Keratinocyte (primary cell): Measurements from ENCODE around the gene ZNF423. TPM values are rescaled to one million over a fixed set of nuclear protein-coding genes. Genes with fewer than 3 reads are reported as not detected.

Source experiments
- DNase-seq: peaks from one replicate; pipeline ENCODE4 v3.0.0-alpha.2; 2011; ENCODE audit warnings: low read depth, missing footprints, low spot score
- FAIRE-seq: peaks from 2 replicates; lab custom pipeline; 2011; peaks lifted over from hg19 to GRCh38; lab: Jason Lieb, UNC
- H2AFZ ChIP-seq: 2 replicates; pipeline ENCODE4 v1.6.0; 2012; ENCODE audit warnings: low read length, control low read depth, inconsistent platforms; ENCODE audit not compliant: control insufficient read depth
- H3K27ac ChIP-seq: 2 replicates; pipeline ENCODE4 v1.5.1; 2011; ENCODE audit warnings: low read length; ENCODE audit not compliant: control insufficient read depth, insufficient read depth
- H3K27me3 ChIP-seq: 3 replicates; pipeline ENCODE4 v1.6.0; 2011; ENCODE audit warnings: low read length; ENCODE audit not compliant: control insufficient read depth, insufficient read depth; ENCODE audit errors: extremely low read depth
- H3K36me3 ChIP-seq, 2 experiments: 2 replicates in 1 of 2; 3 replicates in 1 of 2; pipeline ENCODE4 v1.5.1; 2011; ENCODE audit warnings: low read length in 2 of 2, mild to moderate bottlenecking in 1 of 2; ENCODE audit not compliant: control insufficient read depth in 2 of 2, insufficient read depth in 2 of 2; ENCODE audit errors: extremely low read depth in 1 of 2
- H3K4me1 ChIP-seq: 3 replicates; pipeline ENCODE4 v1.5.1; 2011; ENCODE audit warnings: low read length; ENCODE audit not compliant: control insufficient read depth, insufficient read depth; ENCODE audit errors: extremely low read depth
- H3K4me2 ChIP-seq: 3 replicates; pipeline ENCODE4 v1.6.0; 2011; ENCODE audit warnings: low read depth, low read length; ENCODE audit not compliant: control insufficient read depth, insufficient read depth; ENCODE audit errors: extremely low read depth
- H3K4me3 ChIP-seq, 3 experiments: fragments of 200-600 bp in 1 of 3; sonication (generic) in 1 of 3; 2 replicates in 2 of 3; 3 replicates in 1 of 3; pipeline ENCODE4 v1.5.1; 2011 to 2016; ENCODE audit warnings: low read length in 3 of 3, mild to moderate bottlenecking in 3 of 3, control low read depth in 2 of 3, inconsistent platforms in 1 of 3, low read depth in 1 of 3, mixed read lengths in 1 of 3, mixed run types in 1 of 3, moderate library complexity in 1 of 3; ENCODE audit not compliant: control insufficient read depth in 2 of 3, insufficient read depth in 2 of 3; ENCODE audit errors: extremely low read depth in 1 of 3
- H3K79me2 ChIP-seq: 2 replicates; pipeline ENCODE4 v1.6.0; 2012; ENCODE audit warnings: low read length; ENCODE audit not compliant: control insufficient read depth, insufficient read depth
- H3K9ac ChIP-seq: 3 replicates; pipeline ENCODE4 v1.6.0; 2011; ENCODE audit warnings: low read length; ENCODE audit not compliant: control insufficient read depth, insufficient read depth; ENCODE audit errors: extremely low read depth
- H3K9me1 ChIP-seq: 3 replicates; pipeline ENCODE4 v1.6.0; 2011; ENCODE audit warnings: low read length; ENCODE audit not compliant: control insufficient read depth, insufficient read depth; ENCODE audit errors: extremely low read depth
- H3K9me3 ChIP-seq: 2 replicates; pipeline ENCODE4 v1.5.1; 2012; ENCODE audit warnings: low read depth, low read length; ENCODE audit not compliant: control insufficient read depth
- H4K20me1 ChIP-seq: 3 replicates; pipeline ENCODE4 v1.6.0; 2011; ENCODE audit warnings: low read length; ENCODE audit not compliant: control insufficient read depth, insufficient read depth; ENCODE audit errors: extremely low read depth
- EZH2 ChIP-seq: IDR thresholded peaks from one replicate; pipeline ENCODE4 v1.6.1; 2012; ENCODE audit warnings: inconsistent platforms, mild to moderate bottlenecking, low read length, moderate library complexity
- dilution Hi-C: fragments of 300-500 bp; cut with MboI; formaldehyde crosslinking; loops from one replicate; pipeline ENCODE4 v1.7.0; 2020; ENCODE audit warnings: low sequenced_read_pairs; ENCODE audit not compliant: extremely low pct_ligation_motif_present
- polyA plus RNA-seq, 5 experiments: library from polyadenylated mRNA; depleted of rRNA in 3 of 5; stranded (reverse) in 3 of 5; stranded (forward) in 1 of 5; unstranded in 1 of 5; fragments of >200 nt; gene quantifications; 1 replicate in 1 of 5; 2 replicates in 3 of 5; 3 replicates in 1 of 5; pipeline versions ENCODE4 v1.2.1 to v1.2.3, GENCODE V29; 2011 to 2012; ENCODE audit warnings: missing spikeins in 2 of 5, low read depth in 1 of 5, low replicate concordance in 1 of 5
- TF ChIP-seq, protein P1 (sequence below), 3 experiments: IDR thresholded peaks in 1 of 3; conservative IDR thresholded peaks in 1 of 3; optimal IDR thresholded peaks in 1 of 3; 2 replicates in 2 of 3; 3 replicates in 1 of 3; pipeline versions ENCODE3 to v1.5.1; 2011; ENCODE audit warnings: low read length in 3 of 3, mild to moderate bottlenecking in 3 of 3, moderate library complexity in 2 of 3, control low read depth in 1 of 3, inconsistent platforms in 1 of 3; ENCODE audit not compliant: insufficient read depth in 2 of 3; ENCODE audit errors: extremely low read depth in 1 of 3

Gene ZNF423
- polyA plus RNA-seq, 1 donor (not counting 4 experiments of a cell fraction or from before 2014, with no cell fraction given) = 0.05 TPM

DNA sequence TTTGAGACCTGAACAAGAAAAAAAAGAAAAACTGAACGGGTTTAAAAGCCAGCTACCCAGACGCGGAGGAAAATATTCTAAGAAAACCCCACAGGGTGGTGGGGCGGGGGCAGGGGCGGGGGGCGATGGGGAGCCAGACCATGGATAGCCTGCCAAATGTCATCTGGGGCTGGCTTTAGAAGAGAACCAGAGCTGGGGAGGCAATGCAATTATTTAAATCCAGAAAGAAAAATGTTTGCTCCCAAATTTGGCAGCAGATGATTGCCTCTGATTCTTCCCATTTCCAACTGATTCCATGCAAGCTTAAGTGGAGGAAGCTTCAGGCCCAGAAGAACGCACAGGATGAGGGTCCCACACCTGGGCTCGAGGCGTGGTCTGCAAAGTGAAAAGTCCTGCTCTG is 34.8 kb downstream of the ZNF423 start:
- Histone ChIP-seq H3K4me1 (no peaks in the 10 kb centered on the region), H4K20me1 (no peaks in the 10 kb centered on the region), H3K9ac (no peak overlapping the region), H3K79me2 (no peaks in the 10 kb centered on the region), H3K4me2 (no peak overlapping the region), H3K4me3 (no peak overlapping the region), H3K9me1 (no peaks in the 10 kb centered on the region), H2AFZ (no peak overlapping the region), H3K36me3 (no peaks in the 10 kb centered on the region), H3K27ac (no peak overlapping the region), H3K27me3 (no peaks in the 10 kb centered on the region), H3K9me3 (no peaks in the 10 kb centered on the region)
- dilution Hi-C loops = no loop called here
- no peak for DNase-seq
- FAIRE-seq = no peak
- TF ChIP-seq EZH2 = no peak
- TF ChIP-seq, protein P1, sequence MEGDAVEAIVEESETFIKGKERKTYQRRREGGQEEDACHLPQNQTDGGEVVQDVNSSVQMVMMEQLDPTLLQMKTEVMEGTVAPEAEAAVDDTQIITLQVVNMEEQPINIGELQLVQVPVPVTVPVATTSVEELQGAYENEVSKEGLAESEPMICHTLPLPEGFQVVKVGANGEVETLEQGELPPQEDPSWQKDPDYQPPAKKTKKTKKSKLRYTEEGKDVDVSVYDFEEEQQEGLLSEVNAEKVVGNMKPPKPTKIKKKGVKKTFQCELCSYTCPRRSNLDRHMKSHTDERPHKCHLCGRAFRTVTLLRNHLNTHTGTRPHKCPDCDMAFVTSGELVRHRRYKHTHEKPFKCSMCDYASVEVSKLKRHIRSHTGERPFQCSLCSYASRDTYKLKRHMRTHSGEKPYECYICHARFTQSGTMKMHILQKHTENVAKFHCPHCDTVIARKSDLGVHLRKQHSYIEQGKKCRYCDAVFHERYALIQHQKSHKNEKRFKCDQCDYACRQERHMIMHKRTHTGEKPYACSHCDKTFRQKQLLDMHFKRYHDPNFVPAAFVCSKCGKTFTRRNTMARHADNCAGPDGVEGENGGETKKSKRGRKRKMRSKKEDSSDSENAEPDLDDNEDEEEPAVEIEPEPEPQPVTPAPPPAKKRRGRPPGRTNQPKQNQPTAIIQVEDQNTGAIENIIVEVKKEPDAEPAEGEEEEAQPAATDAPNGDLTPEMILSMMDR (optimal IDR thresholded peaks at IDR 0.05 in 1 of 3, IDR thresholded peaks at IDR 0.05 in 1 of 3, conservative IDR thresholded peaks at IDR 0.05 in 1 of 3; ENCODE audit: extremely low read depth in 1 of 3, insufficient read depth in 2 of 3, low read length in 3 of 3) = no peak

DNA sequence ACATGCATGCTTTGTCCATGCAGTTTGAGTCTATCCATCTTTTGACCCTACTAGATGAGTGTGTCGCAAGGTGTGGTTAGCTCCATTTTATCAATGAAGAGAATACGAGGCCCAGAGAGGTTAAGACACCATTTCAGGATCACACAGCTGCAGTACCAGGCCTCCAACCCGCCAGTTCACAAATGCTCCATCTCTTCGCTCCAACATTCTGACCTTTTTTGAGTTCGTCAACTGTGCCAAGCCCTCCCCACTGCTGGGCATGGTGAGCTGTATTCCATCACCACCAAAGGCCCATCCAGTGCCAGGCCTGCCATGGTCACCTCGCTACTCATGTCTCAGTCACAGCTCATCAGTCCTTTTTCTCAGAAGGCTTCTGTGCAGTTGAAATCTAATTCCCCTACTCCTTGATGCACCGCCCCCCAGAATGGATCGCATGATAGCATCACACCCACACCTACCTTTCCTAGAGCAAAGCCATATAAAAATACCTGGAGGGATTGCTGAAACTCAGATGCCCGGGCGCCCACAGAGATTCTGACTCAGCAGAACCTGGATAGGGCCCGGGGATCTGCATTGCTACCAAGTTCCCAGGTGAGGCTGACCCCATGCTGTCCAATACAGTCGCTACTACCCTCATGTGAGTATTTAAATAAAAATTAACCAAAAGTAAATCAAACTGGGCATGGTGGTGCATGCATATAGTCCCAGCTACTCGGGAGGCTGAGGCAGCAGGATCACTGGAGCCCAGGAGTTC is 38.0 kb downstream of the ZNF423 start:
- no peaks in the 10 kb centered on the region for H3K27me3 ChIP-seq
- DNase-seq = no peak
- dilution Hi-C loops = no loop called here
- no peak overlapping the region for H3K4me2 ChIP-seq
- no peak overlapping the region for H3K9ac ChIP-seq
- FAIRE-seq = no peak
- H3K4me1 ChIP-seq = no peaks in the 10 kb centered on the region
- no peaks in the 10 kb centered on the region for H3K36me3 ChIP-seq
- H3K9me3 ChIP-seq = no peaks in the 10 kb centered on the region
- H4K20me1 ChIP-seq = no peaks in the 10 kb centered on the region
- H3K9me1 ChIP-seq = no peaks in the 10 kb centered on the region
- H3K4me3 ChIP-seq = no peak overlapping the region
- TF ChIP-seq, protein P1 (optimal IDR thresholded peaks at IDR 0.05 in 1 of 3, IDR thresholded peaks at IDR 0.05 in 1 of 3, conservative IDR thresholded peaks at IDR 0.05 in 1 of 3; ENCODE audit: extremely low read depth in 1 of 3, insufficient read depth in 2 of 3, low read length in 3 of 3) = no peak
- no peak for TF ChIP-seq EZH2
- H3K27ac ChIP-seq = no peak overlapping the region
- H3K79me2 ChIP-seq = no peaks in the 10 kb centered on the region
- no peak overlapping the region for H2AFZ ChIP-seq
